ENCODE results near the gene SLC9A5. TPM values are rescaled to one million over a fixed set of nuclear protein-coding genes. Genes with fewer than 3 reads are reported as not detected.

Gene SLC9A5
- total and polyA plus RNA-seq, 2 donors (not counting 3 experiments of a cell fraction or from before 2014, with no cell fraction given), result 2.7 to 2.8 TPM

- intact Hi-C loops (cut with micrococcal nuclease) (loop anchor here (1.0 to 5.0 kb wide), 2 partner anchors 10 to 35 kb away; partner anchors contain the start of genes E2F4 and EXOC3L1), dilution Hi-C loops (cut with MboI; ENCODE audit: extremely low pct_ligation_motif_present, low sequenced_read_pairs) (no loop called here)
- DNase-seq (ENCODE audit: low read depth, low spot score) (no peak), FAIRE-seq (no peak)
- Histone ChIP-seq H2AFZ (ENCODE audit: low read depth, low read length) (no peak overlapping the region), H3K4me3 (replicated peaks in 1 of 3; ENCODE audit: insufficient read depth in 1 of 3, low read depth in 1 of 3, low read length in 3 of 3) (peak overlapping the region; percentile 66 to 86 (median 78)), H3K27me3 (ENCODE audit: control insufficient read depth in 2 of 2, insufficient read depth in 2 of 2, low read length in 2 of 2) (no peaks in the 10 kb centered on the region), H4K20me1 (replicated peaks; ENCODE audit: control insufficient read depth, extremely low read depth, insufficient read depth, low read length) (no peaks in the 10 kb centered on the region), H3K4me2 (ENCODE audit: insufficient read depth, low read length) (peak overlapping the region; percentile 79), H3K27ac (ENCODE audit: insufficient read depth, low read depth, low read length) (peak overlapping the region; percentile 44), H3K9me1 (replicated peaks; ENCODE audit: control insufficient read depth, extremely low read depth, insufficient read depth, low read length) (no peaks in the 10 kb centered on the region), H3K79me2 (ENCODE audit: control insufficient read depth, insufficient read depth, low read length) (peaks cover 11% of the 10 kb centered on the region), H3K36me3 (ENCODE audit: control insufficient read depth in 2 of 2, extremely low read depth in 1 of 2, insufficient read depth in 2 of 2, low read length in 2 of 2) (peaks cover 10 to 39% of the 10 kb centered on the region in 2 experiments), H3K9ac (replicated peaks; ENCODE audit: extremely low read depth, insufficient read depth, low read length) (peak overlapping the region; percentile 77), H3K4me1 (ENCODE audit: control insufficient read depth, extremely low read depth, insufficient read depth, low read length) (peaks cover 18% of the 10 kb centered on the region), H3K9me3 (replicated peaks; ENCODE audit: control insufficient read depth, insufficient read depth, low read length) (no peaks in the 10 kb centered on the region)
- TSS peak; percentile 37 for BruUV-seq (replicated peaks)
- CTCF ChIA-PET, result interaction anchor here (0.9 to 2.6 kb wide), 5 partner anchors 19 to 210 kb away, joined by 3 to 15 read pairs (median 5); no protein-coding TSS in a partner anchor
- no peak for TF ChIP-seq MYC (IDR thresholded peaks at IDR 0.05; ENCODE audit: low read depth, low read length)
- TF ChIP-seq POLR2AphosphoS5 (IDR thresholded peaks at IDR 0.05; ENCODE audit: insufficient read depth, low read depth, low read length), result no peak
- TF ChIP-seq JUN (IDR thresholded peaks at IDR 0.05; ENCODE audit: borderline replicate concordance, insufficient read depth, insufficient read length, low read depth), result no peak
- TF ChIP-seq MAX (IDR thresholded peaks at IDR 0.05; ENCODE audit: insufficient read depth, insufficient read length), result no peak
- POLR2A ChIA-PET, result interaction anchor here (0.5 to 1.8 kb wide), 7 partner anchors 10 to 589 kb away, joined by 3 to 10 read pairs (median 5); partner anchors contain the start of gene FHOD1
Measured at GRCh38 chr16:67227567-67227921, 21.2 kb upstream of the SLC9A5 start.

DNA sequence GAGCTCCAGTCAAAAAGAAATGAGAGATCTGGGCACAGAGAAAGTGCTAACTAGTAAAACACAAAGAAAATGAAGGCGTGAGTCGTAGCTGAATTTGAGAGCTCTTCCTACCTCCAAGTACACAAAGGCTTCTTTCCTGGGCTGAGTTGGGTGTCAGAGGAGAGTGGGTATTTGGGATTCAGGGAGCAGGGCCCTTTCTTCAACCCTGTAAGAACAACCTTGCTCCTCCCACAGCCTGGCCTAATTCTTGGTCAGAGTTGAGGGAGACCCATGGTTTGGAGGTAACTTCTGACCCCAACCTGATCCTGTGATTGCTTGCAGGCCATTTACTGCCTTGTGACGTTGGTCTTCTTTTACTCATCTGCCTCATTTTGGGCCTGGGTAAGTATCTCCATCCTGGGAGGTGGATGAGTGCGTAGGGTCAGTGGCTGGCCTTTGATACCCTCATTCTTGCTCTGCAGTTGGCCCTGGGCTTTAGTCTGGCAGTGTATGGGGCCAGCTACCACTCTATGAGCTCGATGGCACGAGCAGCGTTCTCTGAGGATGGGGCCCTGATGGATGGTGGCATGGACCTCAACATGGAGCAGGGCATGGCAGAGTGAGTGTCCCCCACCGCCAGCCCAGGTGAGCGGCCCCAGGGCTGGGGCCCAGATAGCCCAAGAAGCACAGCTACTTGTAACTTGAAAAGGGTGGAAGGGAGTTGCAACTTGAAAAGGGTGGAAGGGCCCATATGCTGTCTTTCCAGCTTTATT is 20.6 kb upstream of the SLC9A5 start:
- no peak for TF ChIP-seq EZH2 (IDR thresholded peaks at IDR 0.05; ENCODE audit: borderline replicate concordance, low read depth, low read length, severe bottlenecking)
- no peak for TF ChIP-seq POLR2AphosphoS5 (IDR thresholded peaks at IDR 0.05; ENCODE audit: insufficient read depth, low read depth, low read length)
- peak; percentile 37 for TF ChIP-seq POLR2A (IDR thresholded peaks at IDR 0.05; ENCODE audit: low read depth, low read length)
- TF ChIP-seq GATA2 (IDR thresholded peaks at IDR 0.05; ENCODE audit: insufficient read depth, insufficient read length, low read depth, low read length), result no peak
- TF ChIP-seq MAX (IDR thresholded peaks at IDR 0.05; ENCODE audit: insufficient read depth, insufficient read length), result no peak
- TF ChIP-seq, protein P1, sequence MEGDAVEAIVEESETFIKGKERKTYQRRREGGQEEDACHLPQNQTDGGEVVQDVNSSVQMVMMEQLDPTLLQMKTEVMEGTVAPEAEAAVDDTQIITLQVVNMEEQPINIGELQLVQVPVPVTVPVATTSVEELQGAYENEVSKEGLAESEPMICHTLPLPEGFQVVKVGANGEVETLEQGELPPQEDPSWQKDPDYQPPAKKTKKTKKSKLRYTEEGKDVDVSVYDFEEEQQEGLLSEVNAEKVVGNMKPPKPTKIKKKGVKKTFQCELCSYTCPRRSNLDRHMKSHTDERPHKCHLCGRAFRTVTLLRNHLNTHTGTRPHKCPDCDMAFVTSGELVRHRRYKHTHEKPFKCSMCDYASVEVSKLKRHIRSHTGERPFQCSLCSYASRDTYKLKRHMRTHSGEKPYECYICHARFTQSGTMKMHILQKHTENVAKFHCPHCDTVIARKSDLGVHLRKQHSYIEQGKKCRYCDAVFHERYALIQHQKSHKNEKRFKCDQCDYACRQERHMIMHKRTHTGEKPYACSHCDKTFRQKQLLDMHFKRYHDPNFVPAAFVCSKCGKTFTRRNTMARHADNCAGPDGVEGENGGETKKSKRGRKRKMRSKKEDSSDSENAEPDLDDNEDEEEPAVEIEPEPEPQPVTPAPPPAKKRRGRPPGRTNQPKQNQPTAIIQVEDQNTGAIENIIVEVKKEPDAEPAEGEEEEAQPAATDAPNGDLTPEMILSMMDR (IDR thresholded peaks at IDR 0.05; ENCODE audit: extremely low read depth in 1 of 2, insufficient read depth in 1 of 2, low read depth in 1 of 2, low read length in 2 of 2), result no peak
- ChIA-PET POLR2A (interaction anchor here (0.5 to 1.8 kb wide), 3 partner anchors 16 to 50 kb away, joined by 5 to 10 read pairs (median 8); partner anchors contain the start of gene FHOD1), CTCF (interaction anchor here (0.9 to 2.6 kb wide), 2 partner anchors 30 to 32 kb away, joined by 3 to 15 read pairs; no protein-coding TSS in a partner anchor)
- H3K4me1 ChIP-seq (ENCODE audit: control insufficient read depth, extremely low read depth, insufficient read depth, low read length), result peaks cover 18% of the 10 kb centered on the region
- no peak overlapping the region for H2AFZ ChIP-seq (ENCODE audit: low read depth, low read length)
- dilution Hi-C loops (cut with MboI; ENCODE audit: extremely low pct_ligation_motif_present, low sequenced_read_pairs) (no loop called here), intact Hi-C loops (cut with micrococcal nuclease) (loop anchor here (5.0 kb wide), 1 partner anchor 36 kb away; the partner anchor contains the start of genes E2F4 and EXOC3L1)
- peaks cover 10 to 39% of the 10 kb centered on the region in 2 experiments for H3K36me3 ChIP-seq (ENCODE audit: control insufficient read depth in 2 of 2, extremely low read depth in 1 of 2, insufficient read depth in 2 of 2, low read length in 2 of 2)
- no peaks in the 10 kb centered on the region for H3K9me1 ChIP-seq (replicated peaks; ENCODE audit: control insufficient read depth, extremely low read depth, insufficient read depth, low read length)
- BruUV-seq (replicated peaks), result no TSS peak
- H3K9ac ChIP-seq (replicated peaks; ENCODE audit: extremely low read depth, insufficient read depth, low read length), result peak overlapping the region; percentile 77
- H3K9me3 ChIP-seq (replicated peaks; ENCODE audit: control insufficient read depth, insufficient read depth, low read length), result no peaks in the 10 kb centered on the region
- peak overlapping the region; percentile 79 for H3K4me2 ChIP-seq (ENCODE audit: insufficient read depth, low read length)
- H4K20me1 ChIP-seq (replicated peaks; ENCODE audit: control insufficient read depth, extremely low read depth, insufficient read depth, low read length), result no peaks in the 10 kb centered on the region
- H3K79me2 ChIP-seq (ENCODE audit: control insufficient read depth, insufficient read depth, low read length), result peaks cover 11% of the 10 kb centered on the region
- peak overlapping the region in 1 of 3 experiments; percentile 78 for H3K4me3 ChIP-seq (replicated peaks in 1 of 3; ENCODE audit: insufficient read depth in 1 of 3, low read depth in 1 of 3, low read length in 3 of 3)
- DNase-seq (ENCODE audit: low read depth, low spot score) (no peak), FAIRE-seq (no peak)
- H3K27ac ChIP-seq (ENCODE audit: insufficient read depth, low read depth, low read length), result no peak overlapping the region
- no peaks in the 10 kb centered on the region for H3K27me3 ChIP-seq (ENCODE audit: control insufficient read depth in 2 of 2, insufficient read depth in 2 of 2, low read length in 2 of 2)

Data from endothelial cell of umbilical vein (primary cell).